Lower leg skin (tissue), 4 donors: Measurements from ENCODE around the gene SLC5A5. TPM values are rescaled to one million over a fixed set of nuclear protein-coding genes. Genes with fewer than 3 reads are reported as not detected.

Source experiments
- DNase-seq, 2 donors: peaks; one replicate each; pipeline ENCODE4 v3.0.0-alpha.2; 2019; ENCODE audit warnings: low spot score in 2 of 2
- H3K4me3 ChIP-seq: fragments of 200-600 bp; sonication (generic); 2 replicates; pipeline ENCODE4 v1.5.1; 2017; ENCODE audit warnings: mild to moderate bottlenecking, low read depth; ENCODE audit not compliant: poor library complexity, severe bottlenecking
- POLR2A ChIP-seq, 2 donors: fragments of 450-650 bp; IDR thresholded peaks; one replicate each; pipeline ENCODE4 v1.6.1; 2016 to 2017; ENCODE audit warnings: antibody characterized with exemption in 2 of 2, mild to moderate bottlenecking in 1 of 2, moderate library complexity in 1 of 2
- WGBS, 2 donors: methylation state at CpG; one replicate each; pipeline ENCODE4 v1.1.5; 2018; 5-methylcytosine and 5-hydroxymethylcytosine counted together
- intact Hi-C: fragments of 100-400 bp; cut with DNase I; formaldehyde crosslinking; loops from one replicate; pipeline ENCODE4 v1.15.0; 2023; ENCODE audit warnings: low total_unique reads
- total RNA-seq, 4 donors: library from RNA; depleted of rRNA; stranded (reverse); fragments of >200 nt; gene quantifications; one replicate each; pipeline ENCODE4 v1.1.0, GENCODE V29; 2016
- TF ChIP-seq, protein P1 (sequence below), 3 donors: fragments of 450-650 bp; IDR thresholded peaks; one replicate each; pipeline ENCODE4 v1.5.1; 2016; ENCODE audit warnings: antibody characterized with exemption in 3 of 3, mild to moderate bottlenecking in 3 of 3, moderate library complexity in 2 of 3

Gene SLC5A5
- total RNA-seq, 4 donors from 2014 or later = not detected

- intact Hi-C loops = loop anchor here (5.0 kb wide), 1 partner anchor 71 kb away; the partner anchor contains the start of gene CCDC124
- no peak for TF ChIP-seq POLR2A (IDR thresholded peaks at IDR 0.05)
- TF ChIP-seq, protein P1, sequence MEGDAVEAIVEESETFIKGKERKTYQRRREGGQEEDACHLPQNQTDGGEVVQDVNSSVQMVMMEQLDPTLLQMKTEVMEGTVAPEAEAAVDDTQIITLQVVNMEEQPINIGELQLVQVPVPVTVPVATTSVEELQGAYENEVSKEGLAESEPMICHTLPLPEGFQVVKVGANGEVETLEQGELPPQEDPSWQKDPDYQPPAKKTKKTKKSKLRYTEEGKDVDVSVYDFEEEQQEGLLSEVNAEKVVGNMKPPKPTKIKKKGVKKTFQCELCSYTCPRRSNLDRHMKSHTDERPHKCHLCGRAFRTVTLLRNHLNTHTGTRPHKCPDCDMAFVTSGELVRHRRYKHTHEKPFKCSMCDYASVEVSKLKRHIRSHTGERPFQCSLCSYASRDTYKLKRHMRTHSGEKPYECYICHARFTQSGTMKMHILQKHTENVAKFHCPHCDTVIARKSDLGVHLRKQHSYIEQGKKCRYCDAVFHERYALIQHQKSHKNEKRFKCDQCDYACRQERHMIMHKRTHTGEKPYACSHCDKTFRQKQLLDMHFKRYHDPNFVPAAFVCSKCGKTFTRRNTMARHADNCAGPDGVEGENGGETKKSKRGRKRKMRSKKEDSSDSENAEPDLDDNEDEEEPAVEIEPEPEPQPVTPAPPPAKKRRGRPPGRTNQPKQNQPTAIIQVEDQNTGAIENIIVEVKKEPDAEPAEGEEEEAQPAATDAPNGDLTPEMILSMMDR (IDR thresholded peaks at IDR 0.05) = no peak
- no peak for DNase-seq
- H3K4me3 ChIP-seq = no peak overlapping the region
- 70 to 75% methylated on average over 22 to 23 of the region's 23 CpGs for WGBS, 2 donors
Observed at GRCh38 chr19:17861542-17862402, 10.0 kb upstream of the SLC5A5 start.

GRCh38 chr19:17862711-17863519, 8.8 kb upstream of the SLC5A5 start:
- WGBS, 2 donors = 78 to 83% methylated on average over 25 to 28 of the region's 31 CpGs
- H3K4me3 ChIP-seq = no peak overlapping the region
- TF ChIP-seq, protein P1 (IDR thresholded peaks at IDR 0.05) = no peak
- TF ChIP-seq POLR2A (IDR thresholded peaks at IDR 0.05) = no peak
- intact Hi-C loops = loop anchor here (5.0 kb wide), 1 partner anchor 69 kb away; the partner anchor contains the start of gene CCDC124
- DNase-seq = no peak

DNA sequence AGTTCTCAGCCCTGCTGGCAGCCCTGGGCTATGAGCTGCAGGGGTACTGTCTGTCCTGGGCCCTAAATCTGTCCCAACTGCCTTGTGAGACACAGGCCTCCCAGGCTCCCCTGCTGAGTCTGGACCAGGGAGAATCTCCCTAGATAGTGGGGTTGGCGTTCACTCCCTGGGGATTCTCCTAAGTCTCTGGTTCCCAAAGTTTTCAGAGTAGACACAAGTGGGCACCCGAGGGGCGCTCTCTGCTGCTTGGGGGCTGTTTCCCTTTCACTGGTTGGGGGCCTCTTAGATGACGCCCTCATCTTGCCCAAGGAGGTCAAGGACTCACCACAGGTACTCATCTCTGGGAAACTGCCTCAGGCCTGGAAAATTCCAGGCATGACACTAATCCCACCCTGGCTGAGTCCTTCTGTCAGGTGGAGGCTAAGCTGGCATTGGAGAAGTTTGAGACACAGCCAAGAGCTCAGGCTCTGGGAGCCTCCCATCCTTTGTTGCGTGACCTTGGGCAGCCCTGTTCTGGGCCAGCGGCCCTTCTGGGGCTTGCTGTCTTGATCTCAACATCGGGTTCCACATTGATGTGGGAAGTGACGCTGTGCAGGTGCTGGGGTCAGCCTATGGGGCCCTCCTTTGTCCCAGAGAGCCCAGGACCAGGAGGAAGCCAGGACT, 8.1 kb upstream of the SLC5A5 start:
- no peak for TF ChIP-seq POLR2A (IDR thresholded peaks at IDR 0.05)
- TF ChIP-seq, protein P1 (IDR thresholded peaks at IDR 0.05) = no peak
- 75 to 89% methylated on average over 6 to 8 of the region's 8 CpGs for WGBS, 2 donors
- no peak for DNase-seq
- no peak overlapping the region for H3K4me3 ChIP-seq
- intact Hi-C loops = loop anchor here (5.0 kb wide), 1 partner anchor 69 kb away; the partner anchor contains the start of gene CCDC124

DNA sequence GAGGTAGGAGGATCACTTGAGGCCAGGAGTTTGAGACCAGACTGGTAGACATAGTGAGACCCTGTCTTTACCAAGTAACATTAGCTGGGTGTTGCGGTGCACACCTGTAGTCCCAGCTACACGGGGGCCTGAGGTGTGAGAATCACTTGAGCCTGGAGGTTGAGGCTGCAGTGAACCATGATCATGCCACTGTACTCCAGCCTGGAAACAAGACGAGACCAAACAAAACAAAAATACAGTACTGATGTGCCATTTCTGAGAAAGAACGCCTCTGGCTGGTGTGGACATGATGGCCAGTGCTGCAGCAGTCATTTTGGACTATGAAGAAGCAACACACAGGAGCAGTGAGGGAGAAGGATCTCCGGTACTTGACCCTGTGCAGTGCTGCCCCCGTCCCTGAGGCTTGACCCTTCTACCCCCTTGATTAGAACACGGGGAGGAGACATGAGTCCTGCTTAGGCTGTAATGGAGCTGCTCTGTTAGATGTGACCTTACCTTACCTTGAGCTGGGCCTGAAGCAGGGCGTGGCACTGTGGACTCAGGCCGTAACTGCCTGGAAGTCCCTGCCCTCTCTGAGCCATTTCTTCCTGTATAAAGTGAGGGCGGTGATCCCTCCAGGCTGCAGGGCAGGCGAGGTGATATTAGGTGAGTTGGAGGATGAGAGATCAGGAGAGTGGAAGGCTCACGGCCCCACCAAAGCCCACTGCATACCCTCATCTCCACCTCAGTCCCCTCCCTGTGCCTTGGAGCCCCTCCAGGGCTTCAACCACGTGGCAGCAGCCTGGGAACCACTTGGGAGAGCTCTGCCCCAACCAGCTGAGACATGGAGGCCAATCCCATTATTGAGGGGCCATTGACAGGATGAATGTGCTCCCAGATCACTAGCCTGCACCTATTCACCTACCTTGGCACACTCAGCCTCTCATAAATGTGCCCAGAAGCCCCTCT, 6.1 kb upstream of the SLC5A5 start:
- no peak for DNase-seq
- H3K4me3 ChIP-seq = no peak overlapping the region
- intact Hi-C loops = loop anchor here (5.0 kb wide), 1 partner anchor 127 kb away; no protein-coding TSS in a partner anchor
- WGBS, 2 donors = 66 to 69% methylated on average over 12 to 13 of the region's 13 CpGs
- TF ChIP-seq, protein P1 (IDR thresholded peaks at IDR 0.05) = no peak
- TF ChIP-seq POLR2A (IDR thresholded peaks at IDR 0.05) = no peak
